GM18505 (cell line): ENCODE measurements around the gene PCSK6.
"Not testable (repeated sequence)": the region's sequence is repeated elsewhere in the genome, so short reads cannot be mapped to it uniquely, and the experiment has no call there.

Experiments
- ATAC-seq: cut with Tn5 transposase; IDR thresholded peaks from one replicate; pipeline ENCODE4 v1.9.1; 2021; ENCODE audit not compliant: unreplicated experiment
- POLR2A ChIP-seq: IDR thresholded peaks from 4 replicates; pipeline ENCODE4 v1.6.1; 2011; ENCODE audit warnings: borderline replicate concordance; ENCODE audit not compliant: insufficient read depth, insufficient read length; ENCODE audit errors: extremely low read depth

PCSK6 gene

GRCh38 chr15:101307048-101307896 lies 182.2 kb downstream of the PCSK6 start:
- no peak for ATAC-seq
- TF ChIP-seq POLR2A, result no peak

GRCh38 chr15:101306341-101307047 lies 183.0 kb downstream of the PCSK6 start:
- TF ChIP-seq POLR2A, result no peak
- ATAC-seq, result no peak

DNA sequence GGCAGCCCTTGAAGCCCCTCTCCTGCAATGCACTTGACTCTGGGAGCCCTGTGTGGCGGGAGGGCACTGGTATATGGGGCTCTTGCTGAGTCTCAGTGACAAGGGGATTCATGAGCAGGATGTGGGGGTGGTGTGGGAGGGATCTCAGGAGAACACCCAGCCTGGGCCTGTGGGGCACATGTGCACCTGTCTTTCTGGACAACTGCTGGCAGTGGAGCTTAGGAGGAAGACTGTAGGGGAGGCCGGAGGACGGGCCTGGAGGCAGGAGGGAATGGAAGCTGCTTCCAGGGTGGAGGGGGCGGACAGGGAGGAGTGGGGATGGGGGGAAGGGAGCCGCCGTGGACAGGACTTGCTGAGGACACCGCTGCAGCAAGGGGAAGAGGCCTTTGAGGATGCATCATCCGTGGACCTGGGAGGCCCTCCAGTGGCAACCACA lies 183.7 kb downstream of the PCSK6 start:
- no peak for ATAC-seq
- no peak for TF ChIP-seq POLR2A

DNA sequence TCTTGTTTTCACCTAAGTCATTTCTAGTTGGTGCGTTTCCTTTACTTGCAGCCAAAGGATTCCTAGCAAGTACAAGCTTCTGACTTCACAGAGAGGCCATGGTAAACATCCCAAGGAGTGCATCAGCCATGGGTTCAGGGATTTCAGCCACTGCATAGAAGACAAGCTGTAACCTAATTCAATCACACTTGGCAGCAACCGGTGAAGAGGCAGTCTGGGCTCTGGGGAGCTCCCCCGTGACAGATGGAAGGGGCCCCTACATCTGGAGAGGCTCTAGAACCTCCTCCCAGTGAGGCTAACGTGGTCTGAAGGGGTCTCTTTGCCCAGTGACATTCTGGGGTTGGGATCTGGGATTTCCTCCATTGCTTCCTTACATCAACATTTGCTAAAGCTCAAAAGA lies 186.1 kb downstream of the PCSK6 start:
- no peak for ATAC-seq
- no peak for TF ChIP-seq POLR2A

GRCh38 chr15:101296418-101297405 lies 192.8 kb downstream of the PCSK6 start:
- no peak for TF ChIP-seq POLR2A
- ATAC-seq, result no peak

DNA sequence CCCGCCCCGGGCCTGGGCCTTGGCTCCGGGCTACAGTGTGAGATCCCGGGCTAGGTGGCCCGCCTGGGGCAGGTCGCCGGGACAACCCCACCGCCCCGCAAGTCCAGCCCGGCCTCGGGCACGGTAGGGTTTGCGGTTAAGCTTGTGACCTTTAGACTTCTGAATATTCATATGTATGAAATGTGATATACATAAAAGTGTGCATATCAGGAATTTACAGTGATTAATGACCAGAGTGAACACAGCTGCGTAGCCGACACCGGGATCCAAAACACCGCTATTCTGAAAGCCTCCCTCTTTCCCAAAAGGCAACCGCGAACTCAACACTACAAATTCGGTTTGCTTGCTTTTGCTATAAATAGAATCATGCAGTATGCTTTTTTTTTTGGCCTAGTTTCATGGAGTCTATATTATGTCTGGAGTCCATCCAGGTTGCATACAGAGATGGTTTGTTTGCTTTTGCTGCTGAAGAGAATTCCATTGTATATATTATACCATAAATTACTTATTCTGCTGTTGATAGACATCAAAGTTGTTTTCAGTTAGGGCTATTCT lies 193.8 kb downstream of the PCSK6 start:
- no peak for TF ChIP-seq POLR2A
- no peak for ATAC-seq

- ATAC-seq, result peak; percentile 83
- peak; percentile 88 for TF ChIP-seq POLR2A
These were observed 194.5 kb downstream of the PCSK6 start, which contains the start of gene SNRPA1 for GRCh38 chr15:101294731-101295606. Gene SNRPA1 (minus strand): TSS chr15:101295248. CDS start chr15:101295178, 70 bp downstream.

DNA sequence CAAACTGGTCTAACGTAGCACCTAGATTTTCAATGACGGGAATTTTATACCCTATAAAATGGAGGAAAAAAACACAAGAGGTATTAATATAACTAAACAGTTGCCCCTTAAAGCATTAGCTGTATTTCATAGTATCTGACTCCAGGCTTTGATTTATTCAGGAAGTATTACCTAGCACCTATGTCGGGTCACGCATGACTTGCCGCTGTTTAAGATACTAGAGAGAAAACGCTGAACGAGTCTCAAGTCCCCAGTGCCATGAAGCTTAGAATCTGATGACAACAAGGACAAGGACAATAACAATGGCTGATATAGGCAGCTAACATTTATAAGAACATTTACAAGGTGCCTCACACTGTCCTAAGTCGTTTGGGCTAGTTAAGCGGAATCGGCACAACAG lies 196.4 kb downstream of the PCSK6 start:
- TF ChIP-seq POLR2A, result no peak
- no peak for ATAC-seq

GRCh38 chr15:101288905-101289513 lies 200.5 kb downstream of the PCSK6 start:
- no peak for TF ChIP-seq POLR2A
- ATAC-seq, result no peak

- ATAC-seq, result not testable (repeated sequence)
These were observed 202.2 kb downstream of the PCSK6 start for GRCh38 chr15:101287342-101287741.

GRCh38 chr15:101286471-101287114 lies 202.9 kb downstream of the PCSK6 start:
- TF ChIP-seq POLR2A, result no peak
- ATAC-seq, result no peak
